WTC11 (cell line): Measurements from ENCODE around the gene RAD54L2. TPM values are rescaled to one million over a fixed set of nuclear protein-coding genes. Genes with fewer than 3 reads are reported as not detected.

Source experiments
- ATAC-seq: fragments of 200-7000 bp; cut with Tn5 transposase; 2 replicates; pipeline ENCODE4 v1.10.0; 2021; ENCODE audit warnings: mild to moderate bottlenecking, moderate library complexity
- CTCF ChIA-PET: fragments of 300-600 bp; sonication (Branson Sonifier 250); formaldehyde crosslinking; loops from one replicate; lab custom pipeline; 2021; ENCODE audit warnings: antibody characterized with exemption; lab: Charles Lee
- POLR2A ChIA-PET: fragments of 350-600 bp; sonication (Branson Sonifier 250); formaldehyde crosslinking; loops from one replicate; lab custom pipeline; 2021; ENCODE audit warnings: antibody characterized with exemption; lab: Charles Lee
- DNase-seq: peaks from one replicate; pipeline ENCODE4 v3.0.0; 2021; ENCODE audit warnings: low spot score
- H3K27ac Mint-ChIP-seq: 2 replicates; pipeline ENCODE4 v1.8.0; 2021; ENCODE audit warnings: mixed read lengths
- H3K27me3 Mint-ChIP-seq: 2 replicates; pipeline ENCODE4 v1.8.0; 2021; ENCODE audit warnings: low read depth, mild to moderate bottlenecking, moderate library complexity, mixed read lengths
- H3K36me3 Mint-ChIP-seq: 2 replicates; pipeline ENCODE4 v1.8.0; 2021; ENCODE audit warnings: mixed read lengths
- H3K4me1 Mint-ChIP-seq: 2 replicates; pipeline ENCODE4 v1.8.0; 2022; ENCODE audit warnings: mixed read lengths
- H3K4me3 Mint-ChIP-seq: 2 replicates; pipeline ENCODE4 v1.8.0; 2021; ENCODE audit warnings: mild to moderate bottlenecking, moderate library complexity, mixed read lengths
- H3K9me3 Mint-ChIP-seq: 2 replicates; pipeline ENCODE4 v1.8.0; 2021; ENCODE audit warnings: mixed read lengths
- AFF4 ChIP-seq: sonication (generic); formaldehyde crosslinking; IDR thresholded peaks from 2 replicates; pipeline ENCODE4 v1.8.1; 2023; ENCODE audit warnings: mild to moderate bottlenecking, missing genetic modification reagents, borderline replicate concordance
- ATF1 ChIP-seq: sonication (generic); formaldehyde crosslinking; IDR thresholded peaks from 2 replicates; pipeline ENCODE4 v1.8.1; 2023; ENCODE audit warnings: mild to moderate bottlenecking, moderate library complexity, missing genetic modification reagents
- CTCF ChIP-seq: fragments of 200-600 bp; IDR thresholded peaks from 2 replicates; pipeline ENCODE4 v1.8.0; 2022; ENCODE audit warnings: antibody characterized with exemption
- E2F5 ChIP-seq: sonication (generic); formaldehyde crosslinking; IDR thresholded peaks from 2 replicates; pipeline ENCODE4 v1.8.1; 2022; ENCODE audit warnings: mild to moderate bottlenecking, moderate library complexity, missing genetic modification reagents
- EMX1 ChIP-seq: fragments of 250-450 bp; sonication (Bioruptor Pico); IDR thresholded peaks from 2 replicates; pipeline ENCODE4 v1.8.0; 2021; ENCODE audit warnings: mild to moderate bottlenecking
- FOXJ3 ChIP-seq: sonication (generic); formaldehyde crosslinking; IDR thresholded peaks from 2 replicates; pipeline ENCODE4 v1.9.0; 2021; ENCODE audit warnings: missing genetic modification reagents, mild to moderate bottlenecking, borderline replicate concordance
- FOXP1 ChIP-seq: sonication (generic); formaldehyde crosslinking; IDR thresholded peaks from 2 replicates; pipeline ENCODE4 v1.8.0; 2022; ENCODE audit warnings: missing genetic modification reagents, mild to moderate bottlenecking, moderate library complexity, borderline replicate concordance
- GRHL2 ChIP-seq: fragments of 250-450 bp; sonication (Bioruptor Pico); IDR thresholded peaks from 2 replicates; pipeline ENCODE4 v1.8.0; 2022; ENCODE audit warnings: mild to moderate bottlenecking, moderate library complexity; ENCODE audit not compliant: insufficient replicate concordance, severe bottlenecking
- IRF2 ChIP-seq: sonication (generic); formaldehyde crosslinking; IDR thresholded peaks from 2 replicates; pipeline ENCODE4 v1.8.0; 2022; ENCODE audit warnings: low read depth, missing genetic modification reagents, borderline replicate concordance
- NFATC4 ChIP-seq: fragments of 250-450 bp; sonication (Bioruptor Pico); IDR thresholded peaks from 2 replicates; pipeline ENCODE4 v1.9.0; 2021; ENCODE audit warnings: mild to moderate bottlenecking
- NFYB ChIP-seq: sonication (generic); formaldehyde crosslinking; conservative IDR thresholded peaks from 2 replicates; pipeline ENCODE4 v1.8.0; 2022; ENCODE audit warnings: low read depth, missing genetic modification reagents
- NR1H2 ChIP-seq: sonication (generic); formaldehyde crosslinking; IDR thresholded peaks from 2 replicates; pipeline ENCODE4 v1.9.0; 2021; ENCODE audit warnings: mild to moderate bottlenecking, moderate library complexity, missing genetic modification reagents
- OVOL2 ChIP-seq: fragments of 250-450 bp; sonication (Bioruptor Pico); IDR thresholded peaks from 2 replicates; pipeline ENCODE4 v1.9.0; 2021; ENCODE audit warnings: mild to moderate bottlenecking, borderline replicate concordance
- SMAD3 ChIP-seq: sonication (generic); formaldehyde crosslinking; IDR thresholded peaks from 2 replicates; pipeline ENCODE4 v1.8.0; 2022; ENCODE audit warnings: missing genetic modification reagents, mild to moderate bottlenecking, borderline replicate concordance
- STAT6 ChIP-seq: sonication (generic); formaldehyde crosslinking; conservative IDR thresholded peaks from 2 replicates; pipeline ENCODE4 v1.8.1; 2023; ENCODE audit warnings: mild to moderate bottlenecking, low read depth, missing genetic modification reagents, moderate library complexity
- TP53 ChIP-seq: sonication (generic); formaldehyde crosslinking; IDR thresholded peaks from 2 replicates; pipeline ENCODE4 v1.8.1; 2023; ENCODE audit warnings: mild to moderate bottlenecking, missing genetic modification reagents
- USF1 ChIP-seq: sonication (generic); formaldehyde crosslinking; IDR thresholded peaks from 2 replicates; pipeline ENCODE4 v1.8.0; 2022; ENCODE audit warnings: mild to moderate bottlenecking, missing genetic modification reagents
- ZBTB21 ChIP-seq: sonication (generic); formaldehyde crosslinking; IDR thresholded peaks from 2 replicates; pipeline ENCODE4 v1.8.1; 2023; ENCODE audit warnings: mild to moderate bottlenecking, missing genetic modification reagents, borderline replicate concordance
- ZNF138 ChIP-seq: sonication (generic); formaldehyde crosslinking; conservative IDR thresholded peaks from 2 replicates; pipeline ENCODE4 v1.8.1; 2022; ENCODE audit warnings: mild to moderate bottlenecking, moderate library complexity, missing genetic modification reagents
- ZNF425 ChIP-seq: fragments of 250-450 bp; sonication (Bioruptor Pico); conservative IDR thresholded peaks from 2 replicates; pipeline ENCODE4 v1.9.0; 2021; ENCODE audit warnings: mild to moderate bottlenecking
- total RNA-seq: library from RNA; stranded (reverse); gene quantifications from 3 replicates; pipeline ENCODE4 v1.2.3, GENCODE V29; 2021

Gene RAD54L2
- total RNA-seq, 1 experiment from 2014 or later: 29.5 TPM

GRCh38 chr3:51502562-51502910, 36.0 kb upstream of the RAD54L2 start:
- Mint-ChIP-seq H3K27ac (no peak overlapping the region), H3K4me3 (no peak overlapping the region), H3K9me3 (no peaks in the 10 kb centered on the region), H3K36me3 (no peaks in the 10 kb centered on the region), H3K27me3 (no peaks in the 10 kb centered on the region), H3K4me1 (0 out of 2 replicates have a peak, but pooled peaks cover 5% of the 10 kb centered on the region)
- CTCF ChIA-PET: interaction anchor here (0.6 to 5.7 kb wide), 33 partner anchors 8 to 496 kb away, joined by 3 to 198 read pairs (median 5); partner anchors contain the start of genes GRM2, MANF, RAD54L2 and TEX264
- ATAC-seq: no peak
- DNase-seq: peak; percentile 15
- no peak for TF ChIP-seq NFATC4
- TF ChIP-seq FOXP1 (CRISPR knock-in tag): no peak
- TF ChIP-seq IRF2 (CRISPR knock-in tag): no peak
- TF ChIP-seq NR1H2 (CRISPR knock-in tag): no peak
- no peak for TF ChIP-seq STAT6 (CRISPR knock-in tag)
- TF ChIP-seq SMAD3 (CRISPR knock-in tag): no peak
- no peak for TF ChIP-seq TP53 (CRISPR knock-in tag)
- no peak for TF ChIP-seq AFF4 (CRISPR knock-in tag)
- TF ChIP-seq USF1 (CRISPR knock-in tag): no peak
- no peak for TF ChIP-seq E2F5 (CRISPR knock-in tag)
- no peak for TF ChIP-seq CTCF
- TF ChIP-seq OVOL2 (CRISPR knock-in tag): no peak
- TF ChIP-seq NFYB (CRISPR knock-in tag): no peak
- POLR2A ChIA-PET: interaction anchor here (0.6 kb wide), 1 partner anchor 15 kb away, joined by 3 read pairs; no protein-coding TSS in a partner anchor

- 0 out of 2 replicates have a peak, but pooled peaks cover 5% of the 10 kb centered on the region for H3K4me1 Mint-ChIP-seq
- DNase-seq: no peak
- ChIA-PET CTCF (interaction anchor here (1.4 to 5.7 kb wide), 6 partner anchors 44 to 179 kb away, joined by 5 to 198 read pairs (median 9); partner anchors contain the start of genes MANF and TEX264), POLR2A (no interaction called here)
- no peak overlapping the region for H3K27ac Mint-ChIP-seq
- no peaks in the 10 kb centered on the region for H3K27me3 Mint-ChIP-seq
- ATAC-seq: no peak
- no peak overlapping the region for H3K4me3 Mint-ChIP-seq
- no peaks in the 10 kb centered on the region for H3K36me3 Mint-ChIP-seq
- no peaks in the 10 kb centered on the region for H3K9me3 Mint-ChIP-seq
- no peak for TF ChIP-seq CTCF
- no peak for TF ChIP-seq ZBTB21 (CRISPR knock-in tag)
- no peak for TF ChIP-seq FOXJ3 (CRISPR knock-in tag)
- no peak for TF ChIP-seq ATF1 (CRISPR knock-in tag)
- no peak for TF ChIP-seq GRHL2 (CRISPR knock-in tag)
- no peak for TF ChIP-seq ZNF425 (CRISPR knock-in tag)
- TF ChIP-seq EMX1: no peak
- TF ChIP-seq ZNF138 (CRISPR knock-in tag): no peak
Measured at GRCh38 chr3:51503007-51503406, 35.5 kb upstream of the RAD54L2 start.
